K562 (cell line): ENCODE results near the gene MMEL1. TPM values are rescaled to one million over a fixed set of nuclear protein-coding genes. Genes with fewer than 3 reads are reported as not detected.

Experiments used
- ATAC-seq: fragments of 200-7000 bp; cut with Tn5 transposase; 3 replicates; pipeline ENCODE4 v1.9.1; 2020; ENCODE audit warnings: moderate library complexity
- BruUV-seq: library from RNA; stranded (reverse); fragments of 400-500 nt; replicated peaks from 2 replicates; lab custom pipeline; 2021; lab: Mats Ljungman, UMichigan
- CTCF ChIA-PET: fragments of 300-600 bp; formaldehyde crosslinking; extraction: SDS; loops from one replicate; lab custom pipeline; 2021; ENCODE audit warnings: low intra/inter-chr PET ratio; lab: Yijun Ruan, JAX
- POLR2A ChIA-PET: fragments of 300-600, 350-650 bp; sonication (Branson Sonifier 250); formaldehyde crosslinking; extraction: SDS; loops from one replicate; lab custom pipeline; 2021; ENCODE audit warnings: antibody characterized with exemption, inconsistent platforms; lab: Yijun Ruan, JAX
- DNase-seq, 4 experiments: peaks; one replicate each; pipeline versions ENCODE4 v3.0.0 to v3.0.0-alpha.2; 2011 to 2018; ENCODE audit warnings: low spot score in 3 of 4, mixed read lengths in 3 of 4; ENCODE audit errors: extremely low read depth in 1 of 4
- FAIRE-seq: peaks from 2 replicates; lab custom pipeline; 2011; peaks lifted over from hg19 to GRCh38; lab: Jason Lieb, UNC
- H2AFZ ChIP-seq: 2 replicates; pipeline ENCODE4 v1.6.0; 2011; ENCODE audit warnings: low read depth, low read length, control low read depth, inconsistent platforms
- H3K27ac ChIP-seq: fragments of 200-600 bp; 3 replicates; pipeline ENCODE4 v1.8.0; 2011; ENCODE audit warnings: low read depth, mild to moderate bottlenecking, control low read depth, inconsistent platforms, low read length, moderate library complexity, mixed read lengths; ENCODE audit errors: extremely low read depth
- H3K27me3 ChIP-seq, 2 experiments: fragments of 300-600 bp in 1 of 2; 2 replicates in 1 of 2; 3 replicates in 1 of 2; pipeline versions ENCODE4 v1.6.0 to v1.8.0; 2011; ENCODE audit warnings: inconsistent platforms in 2 of 2, low read length in 2 of 2, mild to moderate bottlenecking in 1 of 2, mixed read lengths in 1 of 2, moderate library complexity in 1 of 2; ENCODE audit not compliant: control insufficient read depth in 2 of 2, insufficient read depth in 2 of 2
- H3K36me3 ChIP-seq: fragments of 300-600 bp; 3 replicates; pipeline ENCODE4 v1.8.0; 2011; ENCODE audit warnings: mild to moderate bottlenecking, low read length, inconsistent platforms; ENCODE audit not compliant: control insufficient read depth, insufficient read depth
- H3K4me1 ChIP-seq, 2 experiments: fragments of 200-600 bp in 1 of 2; replicated peaks in 1 of 2; 2 replicates in 1 of 2; 3 replicates in 1 of 2; pipeline versions ENCODE4 v1.5.1 to v1.8.0; 2011; ENCODE audit warnings: inconsistent platforms in 2 of 2, low read length in 2 of 2, mild to moderate bottlenecking in 1 of 2, mixed read lengths in 1 of 2, moderate library complexity in 1 of 2; ENCODE audit not compliant: control insufficient read depth in 2 of 2, insufficient read depth in 2 of 2
- H3K4me2 ChIP-seq: 2 replicates; pipeline ENCODE4 v1.6.1; 2011; ENCODE audit warnings: low read length, control low read depth, inconsistent platforms, mixed read lengths; ENCODE audit not compliant: insufficient read depth
- H3K4me3 ChIP-seq: fragments of 200-600 bp; sonication (generic), shearing (Covaris generic); 2 replicates; pipeline ENCODE4 v1.5.1; 2016; ENCODE audit warnings: control low read depth, inconsistent platforms
- H3K79me2 ChIP-seq: fragments of 200-600 bp; 3 replicates; pipeline ENCODE4 v1.8.0; 2011; ENCODE audit warnings: low read length, inconsistent platforms; ENCODE audit not compliant: control insufficient read depth, insufficient read depth
- H3K9ac ChIP-seq, 2 experiments: 2 replicates each; pipeline versions ENCODE4 v1.6.0 to v1.6.1; 2011; ENCODE audit warnings: low read depth in 2 of 2, low read length in 2 of 2, control low read depth in 1 of 2, inconsistent platforms in 1 of 2, mild to moderate bottlenecking in 1 of 2, mixed read lengths in 1 of 2; ENCODE audit not compliant: insufficient read depth in 1 of 2
- H3K9me1 ChIP-seq: one replicate; pipeline ENCODE4 v1.6.0; 2011; ENCODE audit warnings: inconsistent platforms, mild to moderate bottlenecking, low read length, moderate library complexity; ENCODE audit not compliant: control insufficient read depth, insufficient read depth
- H3K9me3 ChIP-seq: replicated peaks from 2 replicates; pipeline ENCODE4 v1.5.1; 2011; ENCODE audit warnings: low read depth, low read length, inconsistent platforms; ENCODE audit not compliant: control insufficient read depth, insufficient read depth
- H4K20me1 ChIP-seq: replicated peaks from 2 replicates; pipeline ENCODE4 v1.6.1; 2011; ENCODE audit warnings: low read length, inconsistent platforms, mixed read lengths; ENCODE audit not compliant: control insufficient read depth, insufficient read depth
- CXXC5 ChIP-seq: fragments of 250-450 bp; sonication (Bioruptor Pico); IDR thresholded peaks from 2 replicates; pipeline ENCODE4 v1.8.0; 2022; ENCODE audit warnings: inconsistent platforms, mild to moderate bottlenecking, moderate library complexity
- LEF1 ChIP-seq: fragments of 450-650 bp; IDR thresholded peaks from 2 replicates; pipeline ENCODE4 v1.6.1; 2016; ENCODE audit warnings: mild to moderate bottlenecking
- PCBP1 ChIP-seq: fragments of 200-400 bp; formaldehyde crosslinking; IDR thresholded peaks from 2 replicates; pipeline ENCODE4 v1.6.1; 2018; ENCODE audit warnings: mild to moderate bottlenecking, low read depth, low read length; ENCODE audit not compliant: poor library complexity, severe bottlenecking
- TAF15 ChIP-seq: fragments of 200-400 bp; formaldehyde crosslinking; IDR thresholded peaks from 2 replicates; pipeline ENCODE4 v1.6.1; 2017; ENCODE audit warnings: mild to moderate bottlenecking, low read depth, low read length, moderate library complexity
- WGBS: fragments of 100-300 bp; shearing (Covaris generic); methylation state at CpG from one replicate; pipeline ENCODE4 v1.1.6; 2016; ENCODE audit warnings: low coverage, mixed read lengths; ENCODE audit not compliant: insufficient coverage; ENCODE audit errors: missing lambda C conversion rate; 5-methylcytosine and 5-hydroxymethylcytosine counted together
- in situ Hi-C: fragments of 300-500 bp; cut with MboI; formaldehyde crosslinking; loops from 4 replicates; pipeline ENCODE4 v1.15.0; 2018; ENCODE audit warnings: inconsistent platforms, mixed read lengths
- intact Hi-C: fragments of 100-400 bp; cut with micrococcal nuclease; formaldehyde crosslinking; loops from 2 replicates; pipeline ENCODE4 v1.14.2; 2022
- polyA plus RNA-seq, 8 experiments: library from polyadenylated mRNA; depleted of rRNA in 4 of 8; stranded (reverse) in 5 of 8; unstranded in 3 of 8; fragments of >200 nt; fragmentation: Nextera tagmentation in 2 of 8; fragmentation: Illumina TruSeq in 1 of 8; extraction: Ambion mirVana in 2 of 8; extraction: Trizol in 1 of 8; gene quantifications; 2 replicates each; pipeline versions ENCODE4 v1.2.1 to v1.2.3, GENCODE V29; 2011 to 2014; ENCODE audit warnings: inconsistent platforms in 1 of 8, missing spikeins in 1 of 8
- total RNA-seq, 7 experiments: library from RNA; depleted of rRNA in 6 of 7; stranded (reverse); fragments of >200 nt in 6 of 7; fragmentation: Illumina TruSeq in 2 of 7; extraction: Trizol in 2 of 7; gene quantifications; 2 replicates each; pipeline versions ENCODE4 v1.2.1 to v1.2.3, GENCODE V29; 2011 to 2021; ENCODE audit warnings: low replicate concordance in 1 of 7

Gene MMEL1
- total and polyA plus RNA-seq, 9 of the 15 experiments (the other 6 are each of a cell fraction or from before 2014, with no cell fraction given), result not detected

GRCh38 chr1:2603521-2604155, 29.2 kb downstream of the MMEL1 start:
- FAIRE-seq, result no peak
- peaks cover 30 to 46% of the 10 kb centered on the region in 2 experiments for H3K27me3 ChIP-seq
- H4K20me1 ChIP-seq, result 0 out of 2 replicates have a peak, but pooled peaks cover 9% of the 10 kb centered on the region
- no peaks in the 10 kb centered on the region for H3K9me3 ChIP-seq
- no peak overlapping the region for H3K27ac ChIP-seq
- BruUV-seq, result no TSS peak
- no peak for DNase-seq
- no peak overlapping the region for H2AFZ ChIP-seq
- peaks cover 0 to 26% of the 10 kb centered on the region in 2 experiments; a peak in 2 of 5 replicates for H3K4me1 ChIP-seq
- ChIA-PET POLR2A (no interaction called here), CTCF (no interaction called here)
- no peaks in the 10 kb centered on the region for H3K79me2 ChIP-seq
- H3K4me3 ChIP-seq, result no peak overlapping the region
- no peak overlapping the region for H3K9ac ChIP-seq
- 3% methylated on average over 18 of the region's 25 CpGs for WGBS
- H3K4me2 ChIP-seq, result no peak overlapping the region
- ATAC-seq, result no peak
- TF ChIP-seq PCBP1 (no peak), TAF15 (no peak), CXXC5 (CRISPR knock-in tag) (no peak), LEF1 (no peak)
- H3K9me1 ChIP-seq, result no peaks in the 10 kb centered on the region
- intact Hi-C loops, result no loop called here
- in situ Hi-C loops, result no loop called here
- no peaks in the 10 kb centered on the region for H3K36me3 ChIP-seq
